Activated T-cell treated with anti-CD3 and anti-CD28 coated beads, Interleukin-2, amount 50 U/mL, for 48 hours (primary cell): ENCODE data around the gene MXD4.
A peak's percentile ranks its signal among the peaks of the same experiment; 100 is the strongest.
"Not testable (repeated sequence)": the region's sequence is repeated elsewhere in the genome, so short reads cannot be mapped to it uniquely, and the experiment has no call there.

Source experiments
- DNase-seq, 2 experiments: peaks; one replicate each; pipeline ENCODE4 v3.0.0-alpha.2; 2020

MXD4 gene

DNA sequence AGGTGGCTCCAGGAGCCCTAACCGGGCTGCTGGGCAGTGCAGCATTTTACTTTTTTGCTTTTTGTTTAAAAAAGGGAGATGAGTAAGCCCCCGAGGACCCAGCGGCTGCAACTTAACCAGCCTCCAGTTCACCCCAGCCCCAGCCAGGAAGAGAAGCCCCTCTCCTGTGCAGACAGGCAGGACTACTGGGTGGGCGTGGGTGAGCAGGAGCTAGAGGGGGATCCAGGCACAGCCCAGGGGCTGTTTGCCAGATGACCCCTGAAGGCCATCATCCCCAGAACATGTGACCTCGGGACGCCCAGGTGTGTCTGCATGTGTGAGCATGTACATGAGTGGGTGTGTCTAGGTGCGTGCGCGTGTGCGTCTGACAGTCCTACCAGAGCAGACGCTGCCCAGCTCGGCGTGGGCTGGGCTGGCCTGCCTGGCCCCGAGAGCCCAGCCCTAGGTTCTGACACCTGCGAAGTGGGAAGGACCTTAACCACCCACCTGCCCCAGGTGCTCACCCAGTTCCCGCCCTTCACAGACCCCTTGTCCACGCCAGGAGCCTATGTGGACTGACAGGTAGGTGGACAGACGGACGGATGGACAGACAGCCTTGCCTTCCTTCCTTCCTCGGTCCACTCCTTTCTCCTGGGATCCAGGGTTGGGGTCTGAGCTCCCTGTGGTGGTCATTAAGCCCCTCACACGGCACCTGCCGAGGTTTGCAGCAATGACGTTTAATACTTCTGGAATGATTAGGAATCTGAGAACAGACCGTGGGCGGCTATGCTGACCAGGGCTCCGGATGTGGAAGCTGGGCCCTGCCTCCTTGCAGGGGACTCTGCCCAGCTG, 12.2 kb downstream of the MXD4 start:
- peak in 1 of 2 experiments; percentile 12 for DNase-seq

DNA sequence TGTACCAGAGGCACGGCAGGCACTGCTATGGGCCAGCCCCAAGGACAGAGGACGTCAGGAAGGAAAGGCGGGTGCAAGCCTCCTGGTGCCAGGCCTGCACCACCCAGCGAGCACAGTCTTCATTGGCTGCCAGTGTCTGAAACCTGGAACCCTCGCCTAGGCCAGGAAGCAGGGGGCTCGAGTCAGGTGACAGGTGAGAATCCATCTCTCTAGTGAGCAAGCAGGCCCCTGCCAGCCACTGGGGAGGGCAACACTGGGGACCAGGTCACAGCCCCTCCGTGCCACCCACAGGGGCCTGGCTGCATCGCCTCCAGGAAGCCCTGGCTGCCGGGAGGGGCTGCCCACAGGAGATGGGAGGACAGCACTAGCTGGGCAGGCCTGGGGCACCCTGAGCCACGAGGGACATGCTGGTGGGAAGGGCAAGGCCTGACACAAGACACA, 13.1 kb downstream of the MXD4 start:
- DNase-seq, result peak in 1 of 2 experiments; percentile 15

DNA sequence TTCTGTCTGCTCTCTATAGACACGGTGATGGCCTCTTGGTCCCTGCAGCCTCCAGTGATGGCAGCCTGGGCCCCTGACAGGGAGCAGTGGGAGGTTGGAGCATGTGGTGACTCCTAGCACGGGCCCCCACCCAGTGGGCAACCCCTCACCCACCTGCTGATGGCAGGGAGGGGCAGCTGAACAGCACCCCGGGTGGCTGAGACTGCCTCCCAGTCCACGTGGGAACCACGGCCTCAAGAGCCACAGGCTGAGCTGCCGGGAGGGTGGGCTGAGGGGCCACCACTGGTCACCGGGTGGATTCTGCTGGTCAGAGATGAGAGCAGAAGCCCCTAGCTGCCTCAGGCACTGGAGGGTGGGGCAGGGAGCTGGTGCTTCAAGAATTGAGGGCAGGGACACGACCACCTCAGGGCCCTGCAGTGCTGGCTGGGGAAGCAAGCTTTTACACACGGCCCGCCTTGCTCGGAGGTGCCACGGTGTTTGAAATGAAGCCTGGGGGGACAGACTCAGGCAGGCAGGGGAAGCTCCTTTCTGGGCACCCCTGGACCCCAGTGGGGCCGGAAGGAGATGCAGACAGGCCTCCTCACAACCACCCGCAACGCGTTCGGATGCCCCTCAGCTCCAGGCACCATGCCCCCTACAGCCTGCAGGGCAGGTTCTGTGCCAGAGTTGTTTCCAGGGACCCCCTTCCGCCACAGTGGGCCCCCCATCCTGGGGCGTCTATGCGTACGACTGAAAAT, 13.7 kb downstream of the MXD4 start:
- DNase-seq, result peak in 1 of 2 experiments; percentile 15

DNA sequence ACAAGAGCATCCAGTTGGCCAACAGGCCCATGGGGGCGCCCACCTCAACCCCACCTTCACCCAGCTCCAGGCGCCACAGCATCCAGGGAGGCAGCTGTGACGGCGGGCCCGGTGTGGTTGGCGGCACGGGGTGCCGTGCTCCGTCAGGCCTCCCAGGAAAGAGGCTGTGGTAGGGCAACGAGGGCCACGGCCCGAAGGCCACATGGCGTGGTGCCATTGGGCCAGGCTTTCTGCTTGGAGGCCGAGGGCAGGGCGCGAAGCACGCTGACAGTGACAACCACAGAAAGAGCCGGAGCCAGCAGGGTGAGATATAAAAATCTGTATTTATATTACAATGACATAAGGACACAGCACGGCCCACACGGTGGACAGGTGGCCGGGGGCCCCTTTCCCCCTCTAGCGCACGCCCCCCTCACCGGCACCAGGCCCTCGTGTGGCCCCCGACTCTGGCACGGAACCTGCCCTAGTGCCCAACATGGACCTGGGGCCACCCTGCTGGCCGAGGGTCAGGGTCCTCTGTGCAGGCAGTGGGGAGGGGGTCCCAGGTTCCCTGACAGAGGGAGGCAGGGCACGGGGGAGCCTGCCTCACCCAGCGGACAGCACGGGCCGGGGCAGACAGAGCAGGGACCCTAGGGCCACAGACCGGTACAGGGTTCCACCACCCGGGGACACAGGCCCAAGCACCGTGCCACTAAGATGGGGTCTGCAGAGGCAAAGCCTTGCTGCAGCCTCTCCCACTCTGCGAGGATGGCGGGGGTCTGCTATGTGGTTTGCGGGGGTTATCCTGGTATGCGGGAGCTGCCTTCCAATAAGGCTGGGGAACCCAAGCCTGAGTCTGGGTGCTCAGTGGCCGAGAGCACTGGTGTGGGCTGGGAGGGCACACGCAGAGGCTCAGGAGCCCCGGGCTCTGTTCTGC, 14.5 kb downstream of the MXD4 start:
- no peak for DNase-seq

DNA sequence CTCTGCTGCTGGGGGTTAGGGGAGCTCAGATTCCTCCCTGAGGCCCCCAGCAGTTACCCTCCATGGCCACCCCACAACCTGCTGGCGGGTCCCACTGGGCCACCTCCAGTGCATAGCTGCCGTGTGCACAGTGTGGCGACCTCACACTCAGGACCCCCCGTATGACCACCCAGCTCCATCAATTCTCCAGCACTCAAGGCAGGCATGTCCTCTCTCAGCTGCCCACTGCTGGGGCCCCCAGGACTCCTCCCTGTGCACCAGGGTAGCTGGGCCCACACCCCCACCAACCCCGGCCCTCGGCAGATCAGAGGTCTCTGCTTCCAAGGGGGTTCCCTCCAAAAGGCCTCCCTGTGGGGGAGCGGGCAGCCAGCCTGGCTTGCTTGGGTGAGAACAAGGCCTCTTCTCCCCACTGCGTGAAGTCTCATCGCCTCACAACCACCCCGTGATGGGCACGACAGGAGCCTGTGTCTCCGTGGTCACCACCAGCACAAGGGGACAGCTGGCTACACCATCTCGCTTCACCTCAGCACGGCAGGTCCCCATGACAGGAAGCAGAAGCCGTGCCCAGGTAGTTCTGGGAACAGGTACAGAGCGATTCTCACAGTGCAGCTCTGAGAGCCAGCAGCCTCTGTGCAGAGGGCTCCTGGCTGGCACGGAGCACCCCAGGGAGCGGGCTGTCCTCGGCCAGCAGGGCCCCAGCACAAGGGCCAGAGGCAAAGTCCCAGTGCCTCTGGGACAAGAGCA, 15.4 kb downstream of the MXD4 start:
- DNase-seq, result peak in 1 of 2 experiments; percentile 15

DNA sequence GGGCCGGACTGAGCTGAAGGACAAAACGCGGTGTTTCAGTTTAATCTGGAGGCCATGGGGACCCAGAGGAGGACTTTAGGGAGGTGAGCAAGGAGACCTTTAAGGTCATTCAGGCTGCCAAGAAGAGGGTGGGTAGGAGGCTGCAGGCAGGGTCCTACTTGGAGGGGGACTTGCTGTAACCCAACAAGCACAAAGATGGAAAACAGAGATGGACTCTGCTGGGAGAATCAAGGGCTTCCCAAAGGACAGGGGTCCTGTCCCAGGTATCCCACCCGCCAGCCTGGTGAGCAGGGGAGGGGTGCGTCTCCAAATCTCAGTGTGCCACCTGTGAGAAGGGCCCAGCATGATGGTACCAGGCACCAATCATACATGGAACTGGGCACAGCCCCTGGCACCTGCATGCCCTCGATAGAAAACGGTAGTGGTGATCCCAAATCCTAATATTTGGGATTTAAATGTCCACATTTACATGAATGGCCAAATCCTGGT, 16.1 kb downstream of the MXD4 start:
- DNase-seq, result peak in 1 of 2 experiments; percentile 15

DNA sequence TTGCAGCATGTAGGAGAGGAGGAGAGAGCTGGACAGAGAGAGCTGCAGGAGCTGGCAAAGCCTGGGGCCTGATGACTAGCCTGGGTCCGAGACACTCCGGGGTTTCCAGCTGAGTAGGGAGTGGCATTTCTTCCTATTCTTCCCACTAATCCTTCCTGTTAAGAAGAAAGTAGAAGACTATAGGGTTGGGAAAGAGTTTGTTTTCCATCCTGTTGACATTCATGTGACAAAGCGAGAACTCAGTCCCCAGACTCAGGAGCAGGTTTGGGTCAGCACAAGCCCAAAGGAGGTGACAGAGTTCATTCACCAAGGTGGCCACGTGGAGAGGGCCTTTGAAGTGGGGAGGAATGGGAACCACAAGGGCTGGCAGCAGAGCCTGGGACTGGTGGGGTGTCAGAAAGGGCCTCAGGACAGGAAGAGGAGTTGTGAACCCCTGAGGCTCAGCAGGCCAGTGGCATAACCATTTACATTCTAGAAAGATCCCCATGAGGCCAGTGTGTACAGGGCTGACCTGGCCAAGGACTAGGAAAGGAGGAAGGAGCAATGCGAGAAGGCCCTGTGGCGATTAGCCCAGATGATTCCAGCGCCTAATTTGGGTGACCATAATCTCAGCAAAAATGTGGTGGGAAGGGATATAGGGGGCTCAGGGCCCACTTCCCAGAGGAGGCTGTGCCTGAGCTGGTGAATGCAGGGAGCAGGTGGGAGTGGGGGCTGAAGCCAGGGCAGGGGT, 16.7 kb downstream of the MXD4 start:
- peak; percentile 17 to 20 for DNase-seq

DNA sequence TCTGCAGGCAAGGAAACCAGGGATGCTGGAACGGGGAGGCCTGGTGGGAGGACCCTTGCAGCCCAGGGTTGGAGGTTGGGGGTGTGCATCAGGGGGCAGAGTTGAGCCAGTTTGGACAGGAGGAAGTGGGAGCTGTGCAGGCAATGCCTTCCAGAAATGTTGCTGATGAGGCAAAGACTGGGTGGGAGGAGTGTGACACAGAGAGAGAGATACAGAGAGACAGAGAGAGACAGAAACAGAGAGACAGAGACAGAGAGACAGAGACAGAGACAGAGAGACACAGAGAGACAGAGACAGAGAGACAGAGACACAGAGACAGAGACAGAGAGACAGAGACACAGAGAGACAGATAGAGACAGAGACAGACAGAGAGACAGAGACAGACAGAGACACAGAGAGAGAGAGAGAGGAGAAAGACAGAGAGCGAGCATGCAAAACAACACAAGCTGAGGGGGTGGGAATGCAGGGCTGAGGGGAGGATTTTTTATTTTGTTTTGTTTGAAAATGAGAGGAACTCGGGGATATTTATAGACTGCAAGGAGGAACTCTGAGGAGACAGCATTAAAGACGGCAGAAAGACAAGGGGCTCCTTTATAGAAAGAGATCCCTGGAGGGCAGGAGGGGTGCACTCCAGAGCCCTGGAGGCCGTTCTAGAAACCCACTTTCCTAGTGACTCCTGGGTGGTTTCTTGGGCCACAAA, 18.1 kb downstream of the MXD4 start:
- DNase-seq, result peak; percentile 27 to 37

DNA sequence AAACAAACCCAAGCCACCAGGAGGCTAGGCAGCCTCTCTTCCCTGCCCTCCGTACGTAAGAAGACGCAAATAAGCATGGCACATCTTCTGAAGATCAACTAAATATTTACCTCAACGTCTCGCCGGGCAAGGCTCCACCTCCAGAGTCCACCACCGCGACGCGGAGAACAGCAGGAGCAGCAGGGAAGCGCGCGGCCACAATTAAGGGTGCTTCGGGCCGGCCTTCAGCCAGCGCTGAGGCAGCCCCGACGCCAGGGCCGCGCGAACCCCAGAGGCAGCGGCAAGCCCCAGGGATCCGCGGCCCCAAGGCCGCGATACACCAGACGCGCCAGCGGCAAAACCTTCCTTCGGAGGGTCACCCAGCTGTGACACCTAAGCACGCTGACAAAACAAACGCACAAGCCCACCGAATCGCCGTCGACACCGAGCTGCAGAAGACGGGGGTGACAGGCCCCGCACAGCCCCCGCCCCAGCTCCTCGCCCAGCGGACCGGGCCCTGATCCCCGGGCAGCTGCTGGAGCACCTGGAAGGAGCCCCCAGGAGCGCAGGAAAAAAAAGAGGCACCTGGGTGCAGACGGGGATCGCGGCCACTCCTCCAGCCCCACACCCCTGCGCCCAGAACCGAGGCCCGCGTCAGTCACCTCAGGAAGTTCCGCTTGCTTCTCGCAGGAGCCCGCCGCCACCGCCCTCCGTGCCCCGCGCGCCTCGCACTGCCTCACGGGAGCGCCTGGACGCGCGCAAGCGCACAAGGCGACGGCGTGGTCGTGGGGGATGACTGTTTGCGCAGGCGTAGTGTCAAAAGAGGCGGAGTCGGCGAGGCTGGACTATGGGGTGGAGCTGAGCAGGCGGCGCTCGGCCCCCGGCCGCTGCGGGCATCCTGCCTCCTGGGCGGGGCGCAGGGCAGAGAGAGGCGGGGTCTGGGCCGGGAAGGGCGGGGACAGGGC, 20.2 kb downstream of the MXD4 start, which contains the start of the genes HAUS3 and POLN:
Gene HAUS3 (minus strand): TSS at position 712 of the 944 bp plus-strand sequence. CDS start 1,175 bp downstream, outside the sequence.
Gene POLN (minus strand): TSS at position 712 of the 944 bp plus-strand sequence. CDS start 12,890 bp downstream, outside the sequence.
- peak; percentile 100 for DNase-seq

DNA sequence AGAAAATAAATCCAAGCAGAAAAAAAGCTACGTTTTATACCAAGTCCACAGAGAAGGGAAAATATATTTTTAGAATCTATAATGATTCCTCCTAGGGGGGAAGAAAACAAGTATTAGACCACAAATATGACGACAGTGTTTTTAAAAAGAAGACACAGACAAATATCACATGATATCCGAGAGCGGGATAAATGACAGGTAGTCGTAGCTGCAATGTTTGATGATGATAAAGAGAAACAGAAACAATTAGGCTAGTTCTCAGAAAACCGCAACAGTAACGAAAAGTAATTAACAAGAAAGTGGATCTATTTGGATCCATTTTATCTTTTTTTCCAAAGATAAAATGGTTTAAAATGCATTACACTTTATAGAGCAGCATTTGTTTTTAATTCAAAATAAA, 20.9 kb downstream of the MXD4 start:
- DNase-seq, result no peak

DNA sequence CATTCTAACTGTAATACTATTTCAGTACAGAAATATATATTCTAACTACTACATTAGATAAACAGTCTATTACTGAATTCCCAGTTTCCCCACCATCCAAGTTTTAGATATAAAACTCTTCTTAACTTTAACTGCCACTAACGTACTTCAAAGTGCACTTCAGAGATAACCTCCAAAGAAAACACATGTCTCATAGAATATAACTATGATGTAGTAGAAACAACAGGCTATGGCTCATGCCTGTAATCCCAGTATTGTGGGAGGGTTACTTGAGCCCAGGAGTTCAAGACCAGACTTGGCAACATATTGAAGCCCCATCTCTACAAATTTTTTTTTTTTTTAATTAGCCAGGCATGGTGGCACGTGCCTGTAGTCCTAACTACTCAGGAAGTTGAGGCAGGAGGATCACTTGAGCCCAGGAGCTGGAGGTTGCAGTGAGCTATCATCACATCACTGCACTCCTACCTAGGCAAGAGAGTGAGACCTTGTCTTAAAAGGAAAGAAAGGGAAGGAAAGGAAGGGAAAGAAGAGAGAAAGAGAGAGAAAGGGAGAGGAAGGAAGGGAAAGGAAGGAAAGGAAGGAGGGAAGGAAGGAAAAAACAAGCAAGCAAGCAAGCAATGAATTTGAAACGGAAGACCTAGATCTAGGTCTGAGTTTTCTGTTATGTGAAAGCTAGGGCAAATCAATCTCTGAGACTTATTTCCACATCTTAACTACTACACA, 24.8 kb downstream of the MXD4 start:
- DNase-seq, result no peak

DNA sequence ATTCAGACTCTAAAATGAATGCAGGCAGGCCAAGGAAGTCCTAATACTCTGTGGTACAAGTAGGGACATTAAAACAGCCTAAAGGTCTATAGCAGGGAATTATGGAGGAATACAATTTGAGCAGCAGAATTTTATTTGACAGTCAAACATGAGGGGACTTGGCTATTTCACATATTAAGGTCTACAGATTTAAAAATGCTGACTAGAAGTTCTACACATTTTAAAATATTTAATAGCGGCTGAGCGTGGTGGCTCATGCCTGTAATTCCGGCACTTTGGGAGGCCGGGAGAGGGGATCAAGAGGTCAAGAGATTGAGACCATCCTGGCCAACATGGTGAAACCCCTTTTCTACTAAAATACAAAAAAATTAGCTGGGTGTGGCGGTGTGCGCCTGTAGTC, 30.8 kb downstream of the MXD4 start:
- DNase-seq, result no peak

DNA sequence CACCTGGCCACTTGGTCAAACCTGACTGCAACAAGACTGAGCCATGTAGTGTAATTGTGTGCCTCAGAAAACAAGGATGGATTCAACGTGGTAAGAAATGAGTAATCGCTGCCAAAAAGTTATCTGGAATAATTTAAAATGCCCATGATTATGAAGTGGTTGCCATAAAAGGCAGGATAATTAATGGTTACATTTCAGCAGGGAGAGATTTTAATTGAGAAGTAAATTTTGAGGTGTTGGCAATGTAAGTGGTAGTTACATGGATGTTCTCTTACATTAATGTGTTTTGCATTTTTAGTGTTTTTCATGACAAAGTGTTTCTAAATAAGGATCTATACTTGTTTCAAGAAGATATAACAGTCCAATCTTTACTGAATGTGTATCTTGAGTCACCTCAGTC, 35.6 kb downstream of the MXD4 start:
- no peak for DNase-seq

DNA sequence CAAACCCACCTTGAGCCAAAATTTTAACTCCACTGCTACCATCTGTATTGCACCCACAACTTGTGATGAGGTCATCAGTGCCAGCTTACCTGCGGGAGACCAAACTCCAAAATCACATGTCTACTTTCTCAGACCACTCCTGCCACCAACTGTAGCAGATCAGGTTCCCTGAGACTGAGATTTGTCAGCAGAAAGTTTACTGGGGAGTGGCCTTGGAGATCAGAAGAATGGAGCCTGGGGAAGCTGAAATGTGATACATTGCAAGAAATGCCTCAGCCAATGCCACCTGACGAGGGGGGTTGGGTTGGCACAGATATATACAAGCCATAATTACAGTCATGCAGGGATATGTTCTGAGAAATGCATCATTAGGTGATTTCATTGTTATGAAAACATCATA, 39.1 kb downstream of the MXD4 start:
- DNase-seq, result no peak

DNA sequence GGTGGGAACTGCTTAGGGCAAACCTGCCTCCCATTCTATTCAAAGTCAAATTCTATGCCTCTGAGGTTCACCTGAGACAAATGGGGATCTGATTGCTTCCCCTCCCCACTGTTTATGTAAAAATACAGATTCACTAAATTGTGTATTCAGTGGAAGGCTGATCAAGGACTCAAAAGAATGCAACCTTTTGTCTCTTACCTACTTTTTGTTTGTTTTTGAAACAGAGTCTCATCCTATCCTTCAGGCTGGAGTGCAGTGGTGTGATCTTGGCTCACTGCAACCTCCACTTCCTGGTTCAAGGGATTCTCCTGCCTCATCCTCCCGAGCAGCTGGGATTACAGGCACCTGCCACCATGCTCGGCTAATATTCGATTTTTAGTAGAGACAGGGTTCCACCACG, 40.5 kb downstream of the MXD4 start:
- DNase-seq, result not testable (repeated sequence)

DNA sequence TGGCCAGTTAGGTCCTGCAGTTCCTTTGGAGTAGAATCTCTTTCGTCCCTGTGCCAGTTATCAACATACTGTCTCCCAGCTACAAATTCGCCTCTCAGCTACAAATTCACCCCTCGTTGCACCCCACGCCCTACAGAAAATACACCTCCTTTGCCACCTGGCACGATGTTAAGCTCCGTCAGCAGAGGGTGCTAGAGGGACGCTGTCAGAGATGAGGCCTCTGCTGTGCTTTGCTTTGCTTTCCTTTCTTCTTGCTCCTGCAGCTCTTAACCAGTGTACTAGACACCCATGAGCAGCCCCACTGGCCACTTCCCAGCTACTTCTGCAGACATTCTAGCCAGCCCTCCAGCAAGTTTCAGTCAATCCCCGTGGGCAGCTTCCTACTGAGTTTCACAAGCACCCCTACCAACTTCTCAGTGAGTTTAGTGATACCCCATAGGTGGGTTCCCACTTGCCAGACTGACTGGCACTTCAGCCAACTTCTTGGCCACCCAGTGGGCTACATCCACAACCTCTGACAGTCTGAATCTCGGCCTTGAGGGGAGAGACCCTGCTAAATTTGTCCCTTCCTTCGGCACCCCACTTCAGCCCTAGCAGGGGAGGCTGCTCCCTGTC, 41.8 kb downstream of the MXD4 start:
- peak; percentile 85 for DNase-seq

DNA sequence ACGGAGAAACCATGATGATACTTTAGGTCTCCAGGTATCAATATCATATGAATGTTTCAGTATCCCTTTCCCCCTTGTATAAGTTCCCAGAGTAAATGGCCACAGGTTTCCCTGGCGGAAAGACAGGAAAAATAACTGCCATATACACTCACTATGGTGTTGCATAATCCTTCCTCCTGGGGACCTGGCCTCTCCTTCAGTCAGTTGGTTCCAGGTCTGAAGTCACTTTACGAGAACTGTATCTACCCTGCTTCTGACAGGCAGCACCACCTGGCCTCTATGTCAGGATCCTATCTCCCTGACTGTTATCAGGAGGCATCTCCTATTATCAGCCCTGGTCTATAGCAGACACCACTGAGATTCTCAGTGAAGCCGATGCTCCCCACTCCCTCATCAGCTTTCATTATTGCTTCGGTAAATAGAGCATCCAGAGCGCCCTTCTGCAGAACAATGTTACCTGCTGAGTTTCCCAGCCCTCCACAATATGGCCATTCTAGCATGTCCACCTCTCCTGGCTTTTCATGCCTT, 42.6 kb downstream of the MXD4 start:
- DNase-seq, result no peak

DNA sequence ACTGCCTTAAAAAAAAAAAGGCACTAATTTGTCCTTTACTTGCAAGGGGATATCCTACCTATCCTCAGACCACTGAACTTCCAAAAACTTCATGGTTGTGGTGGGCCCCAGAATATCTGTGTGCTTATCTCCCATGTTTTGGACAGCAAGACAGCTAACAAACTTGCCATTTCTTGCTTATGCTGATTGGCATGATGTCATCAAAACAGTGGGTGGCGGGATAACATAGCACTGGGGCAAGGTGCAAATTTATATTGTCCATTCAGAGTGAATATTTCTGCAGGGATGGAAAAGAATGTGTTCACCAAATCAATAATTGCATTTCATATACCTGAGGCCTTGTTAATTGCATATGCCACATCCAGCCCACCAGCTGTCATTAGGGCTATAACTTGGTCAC, 43.5 kb downstream of the MXD4 start:
- no peak for DNase-seq
